Measurements from ENCODE around the gene PALS2. TPM values are rescaled to one million over a fixed set of nuclear protein-coding genes. Genes with fewer than 3 reads are reported as not detected.

PALS2 gene
- total RNA-seq, 1 experiment from 2014 or later = 48.2 TPM

DNA sequence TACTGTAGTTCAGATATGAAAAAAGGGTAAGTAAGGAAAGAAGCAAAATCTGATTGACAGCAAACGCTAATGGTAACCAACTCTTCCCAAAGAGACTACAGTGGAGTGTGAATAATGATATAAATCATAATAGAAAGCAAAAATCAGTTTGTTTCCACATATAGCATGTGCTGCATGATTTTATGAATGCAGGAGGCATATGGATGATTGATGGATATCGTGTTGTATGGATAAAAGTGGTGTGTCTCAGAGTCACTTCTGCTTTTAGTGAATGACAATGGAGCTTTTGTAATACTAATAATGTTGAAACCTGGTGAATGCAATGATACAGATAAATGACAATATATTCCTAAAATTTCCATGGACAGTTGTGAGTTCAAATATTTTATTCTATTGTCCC lies 36.6 kb upstream of the PALS2 start:
- H3K4me3 ChIP-seq (ENCODE audit: low read depth in 2 of 2, low read length in 2 of 2) = no peak overlapping the region
- BruUV-seq (replicated peaks) = no TSS peak
- H3K36me3 ChIP-seq (ENCODE audit: control insufficient read depth, insufficient read depth, low read length) = no peaks in the 10 kb centered on the region
- ChIA-PET POLR2A (no interaction called here), CTCF (no interaction called here)
- H3K27ac ChIP-seq (ENCODE audit: low read length) = no peak overlapping the region
- DNase-seq (ENCODE audit: low read depth, low spot score) = no peak
- H3K9me3 ChIP-seq (ENCODE audit: control insufficient read depth, insufficient read depth, low read depth, low read length) = no peaks in the 10 kb centered on the region
- no peaks in the 10 kb centered on the region for H3K4me1 ChIP-seq (ENCODE audit: control insufficient read depth, insufficient read depth, low read length)
- intact Hi-C loops (cut with micrococcal nuclease; ENCODE audit: unreplicated experiment) (no loop called here), in situ Hi-C loops (cut with HindIII; ENCODE audit: low pct_unique_long_range_greater_than_20kb, low sequenced_read_pairs) (no loop called here)
- ATAC-seq = no peak
- peaks cover 11% of the 10 kb centered on the region for H3K27me3 ChIP-seq (ENCODE audit: control insufficient read depth, insufficient read depth, low read length)
- no peak for TF ChIP-seq TCF7L2 (IDR thresholded peaks at IDR 0.05; ENCODE audit: low read depth, low read length)
- no peak for TF ChIP-seq SIN3A (IDR thresholded peaks at IDR 0.05; ENCODE audit: borderline replicate concordance, insufficient read depth, low read depth, low read length)
- TF ChIP-seq, protein P1, sequence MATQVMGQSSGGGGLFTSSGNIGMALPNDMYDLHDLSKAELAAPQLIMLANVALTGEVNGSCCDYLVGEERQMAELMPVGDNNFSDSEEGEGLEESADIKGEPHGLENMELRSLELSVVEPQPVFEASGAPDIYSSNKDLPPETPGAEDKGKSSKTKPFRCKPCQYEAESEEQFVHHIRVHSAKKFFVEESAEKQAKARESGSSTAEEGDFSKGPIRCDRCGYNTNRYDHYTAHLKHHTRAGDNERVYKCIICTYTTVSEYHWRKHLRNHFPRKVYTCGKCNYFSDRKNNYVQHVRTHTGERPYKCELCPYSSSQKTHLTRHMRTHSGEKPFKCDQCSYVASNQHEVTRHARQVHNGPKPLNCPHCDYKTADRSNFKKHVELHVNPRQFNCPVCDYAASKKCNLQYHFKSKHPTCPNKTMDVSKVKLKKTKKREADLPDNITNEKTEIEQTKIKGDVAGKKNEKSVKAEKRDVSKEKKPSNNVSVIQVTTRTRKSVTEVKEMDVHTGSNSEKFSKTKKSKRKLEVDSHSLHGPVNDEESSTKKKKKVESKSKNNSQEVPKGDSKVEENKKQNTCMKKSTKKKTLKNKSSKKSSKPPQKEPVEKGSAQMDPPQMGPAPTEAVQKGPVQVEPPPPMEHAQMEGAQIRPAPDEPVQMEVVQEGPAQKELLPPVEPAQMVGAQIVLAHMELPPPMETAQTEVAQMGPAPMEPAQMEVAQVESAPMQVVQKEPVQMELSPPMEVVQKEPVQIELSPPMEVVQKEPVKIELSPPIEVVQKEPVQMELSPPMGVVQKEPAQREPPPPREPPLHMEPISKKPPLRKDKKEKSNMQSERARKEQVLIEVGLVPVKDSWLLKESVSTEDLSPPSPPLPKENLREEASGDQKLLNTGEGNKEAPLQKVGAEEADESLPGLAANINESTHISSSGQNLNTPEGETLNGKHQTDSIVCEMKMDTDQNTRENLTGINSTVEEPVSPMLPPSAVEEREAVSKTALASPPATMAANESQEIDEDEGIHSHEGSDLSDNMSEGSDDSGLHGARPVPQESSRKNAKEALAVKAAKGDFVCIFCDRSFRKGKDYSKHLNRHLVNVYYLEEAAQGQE (IDR thresholded peaks at IDR 0.05; ENCODE audit: insufficient read depth in 1 of 2, low read depth in 2 of 2, low read length in 1 of 2) = no peak
- TF ChIP-seq, protein P2, sequence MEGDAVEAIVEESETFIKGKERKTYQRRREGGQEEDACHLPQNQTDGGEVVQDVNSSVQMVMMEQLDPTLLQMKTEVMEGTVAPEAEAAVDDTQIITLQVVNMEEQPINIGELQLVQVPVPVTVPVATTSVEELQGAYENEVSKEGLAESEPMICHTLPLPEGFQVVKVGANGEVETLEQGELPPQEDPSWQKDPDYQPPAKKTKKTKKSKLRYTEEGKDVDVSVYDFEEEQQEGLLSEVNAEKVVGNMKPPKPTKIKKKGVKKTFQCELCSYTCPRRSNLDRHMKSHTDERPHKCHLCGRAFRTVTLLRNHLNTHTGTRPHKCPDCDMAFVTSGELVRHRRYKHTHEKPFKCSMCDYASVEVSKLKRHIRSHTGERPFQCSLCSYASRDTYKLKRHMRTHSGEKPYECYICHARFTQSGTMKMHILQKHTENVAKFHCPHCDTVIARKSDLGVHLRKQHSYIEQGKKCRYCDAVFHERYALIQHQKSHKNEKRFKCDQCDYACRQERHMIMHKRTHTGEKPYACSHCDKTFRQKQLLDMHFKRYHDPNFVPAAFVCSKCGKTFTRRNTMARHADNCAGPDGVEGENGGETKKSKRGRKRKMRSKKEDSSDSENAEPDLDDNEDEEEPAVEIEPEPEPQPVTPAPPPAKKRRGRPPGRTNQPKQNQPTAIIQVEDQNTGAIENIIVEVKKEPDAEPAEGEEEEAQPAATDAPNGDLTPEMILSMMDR (IDR thresholded peaks at IDR 0.05) = no peak
- no peak for TF ChIP-seq POLR2AphosphoS5 (IDR thresholded peaks at IDR 0.05; ENCODE audit: low read depth, low read length)

DNA sequence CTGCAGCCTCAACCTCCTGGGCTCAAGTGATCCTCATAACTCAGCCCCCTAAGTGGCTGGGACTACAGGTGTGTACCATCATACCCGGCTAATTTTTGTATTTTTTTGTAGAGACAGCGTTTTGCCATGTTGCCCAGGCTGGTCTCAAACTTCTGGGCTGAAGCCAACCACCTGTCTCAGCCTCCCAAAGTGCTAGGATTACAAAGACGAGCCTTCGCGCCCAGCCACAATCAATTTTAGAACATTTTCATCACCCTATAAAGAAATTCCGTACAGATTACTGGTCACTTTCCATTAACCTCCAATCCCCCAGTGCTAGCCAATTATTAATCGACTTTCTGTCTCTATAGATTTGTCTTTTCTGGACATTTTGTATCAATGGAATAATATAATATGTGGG lies 32.3 kb upstream of the PALS2 start:
- no TSS peak for BruUV-seq (replicated peaks)
- ATAC-seq = no peak
- CTCF ChIA-PET = no interaction called here

More for the DNA sequence above, 32.3 kb upstream of the PALS2 start:
- no peaks in the 10 kb centered on the region for H3K4me1 ChIP-seq (ENCODE audit: control insufficient read depth, insufficient read depth, low read length)
- DNase-seq (ENCODE audit: low read depth, low spot score) = no peak
- POLR2A ChIA-PET = no interaction called here
- H3K4me3 ChIP-seq (ENCODE audit: low read depth in 2 of 2, low read length in 2 of 2) = no peak overlapping the region
- no peaks in the 10 kb centered on the region for H3K9me3 ChIP-seq (ENCODE audit: control insufficient read depth, insufficient read depth, low read depth, low read length)
- in situ Hi-C loops (cut with HindIII; ENCODE audit: low pct_unique_long_range_greater_than_20kb, low sequenced_read_pairs) (no loop called here), intact Hi-C loops (cut with micrococcal nuclease; ENCODE audit: unreplicated experiment) (no loop called here)
- TF ChIP-seq, protein P2 (IDR thresholded peaks at IDR 0.05) = no peak
- no peak for TF ChIP-seq TCF7L2 (IDR thresholded peaks at IDR 0.05; ENCODE audit: low read depth, low read length)
- no peak for TF ChIP-seq SIN3A (IDR thresholded peaks at IDR 0.05; ENCODE audit: borderline replicate concordance, insufficient read depth, low read depth, low read length)
- TF ChIP-seq POLR2AphosphoS5 (IDR thresholded peaks at IDR 0.05; ENCODE audit: low read depth, low read length) = no peak
- TF ChIP-seq, protein P1 (IDR thresholded peaks at IDR 0.05; ENCODE audit: insufficient read depth in 1 of 2, low read depth in 2 of 2, low read length in 1 of 2) = no peak
- no peak overlapping the region for H3K27ac ChIP-seq (ENCODE audit: low read length)
- no peaks in the 10 kb centered on the region for H3K36me3 ChIP-seq (ENCODE audit: control insufficient read depth, insufficient read depth, low read length)
- H3K27me3 ChIP-seq (ENCODE audit: control insufficient read depth, insufficient read depth, low read length) = 0 out of 2 replicates have a peak, but pooled peaks cover 5% of the 10 kb centered on the region

Data from Panc1 (cell line).